HG02981 (cell line): ENCODE data around the gene DHDDS.
"Not testable (repeated sequence)": the region's sequence is repeated elsewhere in the genome, so short reads cannot be mapped to it uniquely, and the experiment has no call there.

ENCODE experiments used
- ATAC-seq: cut with Tn5 transposase; IDR thresholded peaks from one replicate; pipeline ENCODE4 v1.9.1; 2021; ENCODE audit warnings: mild to moderate bottlenecking, moderate library complexity; ENCODE audit not compliant: unreplicated experiment

The DHDDS gene, protein sequence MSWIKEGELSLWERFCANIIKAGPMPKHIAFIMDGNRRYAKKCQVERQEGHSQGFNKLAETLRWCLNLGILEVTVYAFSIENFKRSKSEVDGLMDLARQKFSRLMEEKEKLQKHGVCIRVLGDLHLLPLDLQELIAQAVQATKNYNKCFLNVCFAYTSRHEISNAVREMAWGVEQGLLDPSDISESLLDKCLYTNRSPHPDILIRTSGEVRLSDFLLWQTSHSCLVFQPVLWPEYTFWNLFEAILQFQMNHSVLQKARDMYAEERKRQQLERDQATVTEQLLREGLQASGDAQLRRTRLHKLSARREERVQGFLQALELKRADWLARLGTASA

DNA sequence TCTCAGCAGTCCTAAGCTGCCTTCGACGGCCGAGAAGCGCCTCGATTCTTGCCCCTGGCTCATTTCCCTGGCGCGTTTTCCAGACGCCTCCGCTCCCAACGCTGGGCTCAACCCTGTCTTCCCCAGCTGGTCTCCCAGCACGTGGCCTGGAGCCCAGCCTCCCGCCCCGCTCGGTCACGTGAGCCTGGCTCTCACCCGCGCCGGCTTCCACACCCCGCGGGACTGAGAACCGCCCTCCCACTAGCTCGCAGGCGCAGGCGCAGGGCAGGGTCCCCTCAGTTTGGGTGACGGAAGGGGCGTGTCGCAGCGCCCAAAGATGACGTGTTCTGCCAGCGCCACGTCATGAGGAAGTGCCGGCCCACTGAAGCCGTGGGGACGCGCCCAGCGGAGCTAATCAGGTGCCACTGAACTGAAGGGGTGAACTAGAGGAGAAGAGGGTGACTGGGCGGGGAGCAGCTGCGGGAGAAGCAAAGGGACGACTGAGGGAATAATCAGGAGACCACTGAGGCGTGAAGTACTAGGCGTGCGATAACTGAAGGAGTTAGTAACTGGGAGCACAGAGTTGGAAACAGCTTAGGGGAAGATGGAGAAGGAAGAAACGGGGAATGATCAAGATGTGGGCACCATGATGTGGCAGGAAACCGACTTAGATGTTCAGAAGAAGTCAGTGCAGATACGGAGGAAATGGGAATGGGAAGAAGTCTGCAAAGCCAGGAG, at the start of gene DHDDS:
DHDDS (plus strand) TSS at position 343 of the 717 bp plus-strand sequence. CDS start 625 bp downstream, outside the sequence.
- ATAC-seq: peak; percentile 96

DNA sequence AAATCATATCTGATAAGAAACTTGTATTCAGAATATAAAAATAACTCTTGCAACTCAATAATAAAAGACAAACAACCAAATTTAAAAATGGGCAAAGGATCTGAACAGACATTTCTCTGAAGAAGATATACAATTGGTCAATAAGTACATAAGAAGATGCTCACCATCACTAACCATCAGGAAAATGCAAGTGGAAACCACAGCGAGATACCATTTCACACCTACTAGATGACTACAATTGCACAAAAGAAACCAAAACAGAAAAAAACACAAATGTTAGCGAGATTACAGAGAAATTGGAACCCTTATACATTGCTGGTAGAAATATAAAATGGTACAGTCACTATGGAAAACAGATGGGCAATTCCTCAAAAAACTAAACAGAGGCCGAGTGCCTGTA, 48.0 kb upstream of the DHDDS start:
- no peak for ATAC-seq

DNA sequence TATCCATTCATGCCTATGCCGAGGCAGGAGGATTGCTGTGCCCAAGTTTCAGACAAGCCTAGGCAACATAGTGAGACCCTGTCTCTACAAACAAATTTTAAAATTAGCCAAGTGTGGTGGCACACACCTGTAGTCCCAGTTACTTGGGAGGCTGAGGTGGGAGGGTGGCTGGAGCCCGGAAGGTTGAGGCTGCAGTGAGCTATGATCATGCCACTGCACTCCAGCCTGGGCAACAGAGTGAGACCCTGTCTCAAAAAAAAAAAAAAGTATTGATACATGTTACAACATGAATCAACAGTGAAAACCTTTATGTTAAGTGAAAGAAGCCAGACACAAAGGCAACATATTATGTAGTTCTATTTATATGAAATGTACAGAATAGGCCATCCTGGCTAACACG, 47.1 kb upstream of the DHDDS start:
- ATAC-seq: not testable (repeated sequence)

DNA sequence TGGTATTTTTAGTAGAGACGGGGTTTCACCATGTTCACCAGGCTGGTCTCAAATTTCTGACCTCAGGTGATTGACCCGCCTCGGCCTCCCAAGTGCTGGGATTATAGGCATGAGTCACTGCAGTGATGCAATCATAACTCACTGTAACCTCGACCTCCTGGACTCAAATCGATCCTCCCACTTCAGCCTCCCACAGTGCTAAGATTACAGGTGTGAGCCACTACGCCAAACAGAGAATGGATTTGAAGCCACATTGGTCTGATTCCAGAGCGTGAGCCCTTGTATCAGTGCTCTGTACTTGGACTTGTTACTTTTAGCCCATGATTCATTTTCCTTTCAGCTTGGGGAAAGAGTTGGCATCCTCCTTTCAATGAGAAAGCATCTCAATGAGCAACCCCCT, 44.7 kb upstream of the DHDDS start:
- ATAC-seq: no peak

DNA sequence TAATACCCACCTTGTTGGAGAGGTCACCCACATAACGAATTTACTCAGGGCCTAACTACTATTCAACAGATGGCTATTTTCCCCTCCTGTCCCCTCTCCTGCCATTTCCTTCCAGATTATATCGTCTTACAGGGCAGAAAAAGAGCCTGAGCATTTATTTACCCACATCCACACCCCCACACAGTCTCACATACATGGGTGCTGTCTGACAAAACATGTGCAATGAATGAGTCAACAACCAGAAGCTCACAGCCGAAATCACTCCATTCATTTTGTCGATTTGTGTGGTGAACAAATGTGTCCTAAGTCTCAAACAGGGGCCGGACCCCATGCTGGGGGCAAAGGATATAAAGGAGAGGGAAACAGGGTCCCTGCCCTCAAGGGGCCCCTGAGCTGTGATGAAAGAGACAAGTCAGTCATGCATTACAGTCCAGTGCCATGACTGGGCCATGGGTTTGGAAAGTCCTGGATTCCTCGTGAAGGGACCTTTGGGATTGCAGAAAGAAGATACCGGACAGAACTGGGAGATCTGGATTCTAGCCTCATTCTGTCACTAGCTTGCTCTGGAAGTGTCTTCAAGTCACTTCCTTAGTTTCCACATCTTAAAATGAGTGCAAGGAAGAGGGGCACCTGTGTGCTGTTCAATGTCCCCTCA, 43.2 kb upstream of the DHDDS start:
- ATAC-seq: no peak

DNA sequence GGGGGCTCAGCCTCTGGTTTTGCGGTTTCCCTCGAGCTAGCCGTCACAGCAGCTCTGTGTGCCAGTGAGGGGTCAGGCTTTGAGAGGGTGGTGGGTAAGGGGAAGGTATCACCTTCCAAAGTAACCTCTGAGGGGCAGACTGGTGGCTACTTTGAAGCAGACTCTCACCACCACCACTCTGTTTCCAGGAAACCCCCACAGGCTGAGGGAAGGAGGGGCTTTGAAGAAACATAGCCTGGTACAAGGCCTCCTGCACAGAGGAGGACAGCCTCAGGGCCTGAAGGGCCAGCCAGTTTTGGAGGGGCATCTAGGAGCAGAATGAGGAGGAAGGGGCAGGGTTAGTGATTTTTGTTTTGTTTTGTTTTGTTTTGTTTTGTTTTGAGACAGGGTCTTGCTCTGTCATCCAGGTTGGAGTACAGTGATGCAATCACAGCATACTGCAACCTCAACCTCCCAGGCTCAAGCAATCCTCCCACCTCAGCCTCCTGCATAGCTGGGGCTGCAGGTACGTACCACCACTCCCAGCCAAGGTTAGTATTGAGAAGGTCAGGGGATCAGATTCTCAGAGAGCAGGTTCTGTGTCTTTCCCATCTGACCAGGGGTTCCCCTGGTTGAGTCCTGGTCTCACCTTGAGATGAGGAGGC, 42.4 kb upstream of the DHDDS start:
- no peak for ATAC-seq

DNA sequence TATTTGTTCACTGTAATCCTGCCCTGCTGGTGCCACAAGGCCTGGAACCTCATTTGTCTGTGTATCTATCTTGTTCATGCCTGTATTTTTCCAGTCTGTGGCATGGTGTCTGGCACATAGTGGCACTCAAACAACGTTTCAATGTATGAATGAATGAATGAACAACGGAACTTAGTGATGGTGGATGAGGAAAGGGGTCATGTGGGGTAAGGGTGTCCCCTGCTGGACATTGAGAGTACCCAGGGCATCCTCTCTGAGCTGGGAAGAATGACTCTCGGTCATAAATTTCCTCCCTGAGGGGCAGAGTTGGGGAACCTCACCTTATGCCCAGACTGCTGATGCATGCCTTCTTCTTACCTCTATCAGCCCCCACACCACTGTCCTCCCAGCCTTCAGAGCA, 40.7 kb upstream of the DHDDS start:
- no peak for ATAC-seq

DNA sequence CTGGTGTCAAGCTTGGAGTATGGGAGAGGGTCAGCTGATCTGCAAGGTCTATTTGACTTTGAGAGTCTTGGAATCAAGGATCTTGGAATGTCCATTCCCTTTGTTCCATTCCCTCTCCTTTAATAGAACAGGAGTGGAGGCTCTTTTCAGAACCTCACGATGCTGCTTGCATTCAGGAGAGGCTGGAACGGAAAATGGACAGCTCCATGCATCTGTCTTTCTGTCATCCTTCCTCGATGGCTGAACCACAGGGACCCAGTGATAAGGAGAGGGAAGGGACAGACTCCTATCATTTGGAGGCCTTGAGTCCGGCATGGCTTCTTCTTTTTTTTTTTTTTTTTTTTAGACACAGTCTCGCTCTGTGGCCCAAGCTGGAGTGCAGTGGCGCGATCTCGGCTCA, 36.4 kb upstream of the DHDDS start:
- ATAC-seq: no peak

DNA sequence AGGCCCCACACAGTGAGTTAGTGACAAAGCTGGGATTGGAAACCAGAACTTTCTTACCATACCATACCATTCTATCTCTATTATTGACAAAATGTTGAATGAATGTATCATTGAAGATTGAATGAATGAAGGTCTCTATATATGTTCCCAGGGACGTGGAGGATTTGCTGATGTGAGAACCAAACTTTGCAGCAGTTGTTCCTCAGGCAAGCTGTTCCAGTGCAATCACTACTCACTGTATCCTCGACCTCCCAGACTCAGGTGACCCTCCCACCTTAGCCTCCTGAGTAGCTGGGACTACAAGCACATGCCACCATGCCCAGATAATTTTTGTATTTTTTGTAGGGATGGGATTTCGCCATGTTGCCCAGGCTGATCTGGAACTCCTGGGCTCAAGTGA, 33.1 kb upstream of the DHDDS start:
- ATAC-seq: no peak

DNA sequence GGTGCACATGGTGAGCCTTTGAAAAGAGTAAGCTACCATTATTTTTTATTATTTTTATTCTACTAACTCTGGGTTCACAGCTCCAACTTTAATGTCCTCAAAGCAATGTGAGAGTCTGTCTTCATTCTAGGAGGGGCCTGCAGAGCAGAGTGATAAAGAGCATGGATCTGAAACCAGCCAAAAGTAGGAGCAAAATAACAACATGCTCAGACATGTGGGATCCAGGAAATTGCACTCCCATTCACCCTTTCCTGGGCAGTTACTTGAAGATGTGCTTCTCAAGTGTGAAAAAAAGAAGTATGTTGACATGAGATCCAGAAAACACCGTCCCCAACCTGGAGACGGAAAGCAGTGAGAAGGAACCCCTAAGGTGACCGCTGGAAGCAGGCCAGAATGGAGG, 30.2 kb upstream of the DHDDS start:
- no peak for ATAC-seq

DNA sequence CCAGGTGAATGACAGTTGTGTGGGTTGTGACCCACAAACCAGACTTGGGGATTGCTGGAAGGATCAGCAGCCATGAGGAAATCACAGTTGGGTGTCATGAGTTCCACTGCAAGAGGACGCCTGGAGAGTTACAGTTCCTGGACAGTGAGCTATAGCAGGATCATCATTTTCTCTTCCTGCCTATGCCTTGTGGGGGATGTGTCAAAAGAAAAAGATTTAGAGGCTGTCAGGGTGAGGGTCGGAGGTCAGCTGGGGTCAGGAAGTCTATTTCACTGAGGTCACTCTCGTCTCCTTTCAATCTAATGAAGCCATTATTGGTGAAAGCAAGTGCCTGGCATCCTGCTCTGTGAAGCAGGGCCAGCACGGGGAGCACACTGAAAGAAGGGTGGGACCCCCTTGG, 28.5 kb upstream of the DHDDS start:
- ATAC-seq: no peak

DNA sequence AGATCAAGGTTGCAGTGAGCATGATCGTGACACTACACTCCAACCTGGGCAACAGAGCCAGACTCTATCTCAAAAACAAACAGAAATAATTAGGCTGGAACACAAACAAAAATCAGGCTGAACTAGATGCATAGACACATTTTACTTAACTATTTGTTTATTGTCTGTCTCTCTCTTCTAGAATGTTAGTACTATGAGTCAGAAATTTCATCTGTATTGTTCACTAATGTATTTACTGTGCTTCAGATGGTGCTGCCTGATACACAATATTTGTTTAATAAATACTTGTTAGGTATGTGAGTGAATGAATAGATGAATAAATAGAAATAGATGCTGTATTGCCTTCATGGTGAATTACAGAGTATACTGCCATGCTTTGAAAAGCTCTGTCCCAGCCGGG, 27.5 kb upstream of the DHDDS start:
- ATAC-seq: no peak

DNA sequence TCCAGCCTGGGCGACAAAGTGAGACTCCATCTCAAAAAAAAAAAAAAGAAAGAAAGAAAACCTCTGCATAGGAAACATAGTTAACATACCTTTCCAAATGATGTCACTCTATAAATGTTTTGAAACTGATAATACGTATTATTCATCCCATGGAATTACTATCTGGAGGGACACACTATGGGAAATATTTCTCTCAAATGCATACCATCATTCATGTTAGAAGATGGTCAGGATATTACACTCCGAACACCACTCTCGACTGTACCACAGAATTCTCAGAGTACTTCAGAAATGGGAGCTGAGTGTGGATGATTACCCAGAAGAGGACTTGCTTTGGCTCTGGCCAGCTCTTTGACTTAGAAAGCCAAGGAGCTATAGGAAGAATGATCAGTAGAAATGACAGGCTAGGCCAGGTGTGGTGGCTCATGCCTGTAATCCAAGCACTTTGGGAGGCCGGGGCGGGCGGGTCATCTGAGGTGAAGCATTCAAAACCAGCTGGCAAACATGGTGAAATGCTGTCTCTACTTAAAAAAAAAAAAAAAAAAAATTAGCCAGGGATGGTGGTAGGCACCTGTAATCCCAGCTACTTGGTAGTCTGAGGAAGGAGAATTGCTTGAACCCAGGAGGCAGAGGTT, 26.7 kb upstream of the DHDDS start:
- ATAC-seq: no peak

DNA sequence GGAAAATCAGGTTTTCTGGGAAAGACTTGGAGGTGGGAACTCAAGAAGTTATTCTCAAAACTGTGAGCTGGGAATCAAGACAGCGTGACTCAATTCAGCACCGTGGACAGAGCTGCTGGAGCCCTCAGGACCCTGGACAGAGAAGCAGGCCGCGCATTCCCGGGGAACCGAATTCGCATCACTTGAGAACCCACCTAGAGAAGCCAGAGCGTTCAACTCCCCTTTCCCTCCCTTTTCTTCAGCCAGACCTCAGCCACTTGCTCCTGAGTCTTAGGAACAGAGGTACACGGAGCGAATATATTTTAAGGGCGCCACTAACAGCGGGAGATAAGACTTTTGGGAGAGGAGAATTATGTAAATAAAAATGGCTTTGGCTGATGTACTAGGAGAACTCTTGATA, 23.5 kb upstream of the DHDDS start:
- no peak for ATAC-seq

DNA sequence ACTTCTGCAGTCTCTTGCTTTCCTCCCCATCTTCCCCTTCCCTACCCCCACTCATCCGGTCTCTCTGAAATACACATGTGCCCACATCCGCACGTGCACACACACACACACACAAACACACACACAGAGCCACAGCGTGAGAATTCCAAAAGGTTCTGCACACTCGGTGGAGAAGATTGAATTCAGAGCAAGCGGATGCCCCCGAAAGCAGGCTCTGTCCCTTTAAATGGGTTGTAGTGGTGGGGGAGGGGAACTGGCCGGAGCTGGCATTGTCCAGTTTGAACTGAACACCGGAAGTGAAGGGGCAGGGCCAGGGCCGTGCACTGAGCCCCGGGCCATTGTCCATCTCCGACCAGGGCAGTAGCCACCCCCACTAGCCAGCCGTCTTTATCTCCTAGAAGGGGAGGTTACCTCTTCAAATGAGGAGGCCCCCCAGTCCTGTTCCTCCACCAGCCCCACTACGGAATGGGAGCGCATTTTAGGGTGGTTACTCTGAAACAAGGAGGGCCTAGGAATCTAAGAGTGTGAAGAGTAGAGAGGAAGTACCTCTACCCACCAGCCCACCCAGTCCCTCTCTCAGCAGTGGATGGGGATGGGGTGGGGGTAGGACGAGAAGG, 22.8 kb upstream of the DHDDS start:
- no peak for ATAC-seq

DNA sequence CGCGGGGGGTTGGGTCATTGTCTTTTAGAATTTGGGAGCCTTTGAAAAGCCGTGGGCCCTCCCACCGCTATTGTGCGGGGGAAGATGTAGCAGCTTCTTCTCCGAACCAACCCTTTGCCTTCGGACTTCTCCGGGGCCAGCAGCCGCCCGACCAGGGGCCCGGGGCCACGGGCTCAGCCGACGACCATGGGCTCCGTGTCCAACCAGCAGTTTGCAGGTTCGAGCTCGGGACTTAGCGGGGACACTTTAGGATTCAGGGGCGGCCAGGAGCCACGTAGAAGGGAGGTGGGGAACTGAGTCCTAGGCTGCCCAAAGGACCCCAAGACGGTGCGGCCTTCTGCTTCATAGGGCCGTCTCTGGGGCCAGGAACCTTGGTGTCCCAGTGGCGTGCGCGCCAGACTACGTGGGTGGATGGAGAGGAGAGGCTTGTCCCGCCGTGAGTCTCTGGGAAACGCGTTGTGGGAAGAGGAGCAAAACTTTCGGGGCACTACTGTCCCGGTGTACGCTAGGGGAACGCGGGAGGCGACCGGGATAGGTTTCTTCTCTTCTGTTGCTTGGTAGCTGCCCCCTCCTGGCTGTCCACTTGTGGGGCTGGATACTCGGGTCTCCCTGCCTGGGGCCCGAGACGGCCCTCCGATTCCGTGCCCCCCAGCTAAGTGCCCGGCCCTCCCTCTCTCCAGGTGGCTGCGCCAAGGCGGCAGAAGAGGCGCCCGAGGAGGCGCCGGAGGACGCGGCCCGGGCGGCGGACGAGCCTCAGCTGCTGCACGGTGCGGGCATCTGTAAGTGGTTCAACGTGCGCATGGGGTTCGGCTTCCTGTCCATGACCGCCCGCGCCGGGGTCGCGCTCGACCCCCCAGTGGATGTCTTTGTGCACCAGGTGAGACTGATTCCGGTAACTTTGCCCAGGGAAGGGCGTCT, 21.2 kb upstream of the DHDDS start, which contains the start of gene LIN28A:
LIN28A (plus strand) TSS at position 112 of the 918 bp plus-strand sequence; CDS start at position 187, 75 bp downstream.
- ATAC-seq: no peak

DNA sequence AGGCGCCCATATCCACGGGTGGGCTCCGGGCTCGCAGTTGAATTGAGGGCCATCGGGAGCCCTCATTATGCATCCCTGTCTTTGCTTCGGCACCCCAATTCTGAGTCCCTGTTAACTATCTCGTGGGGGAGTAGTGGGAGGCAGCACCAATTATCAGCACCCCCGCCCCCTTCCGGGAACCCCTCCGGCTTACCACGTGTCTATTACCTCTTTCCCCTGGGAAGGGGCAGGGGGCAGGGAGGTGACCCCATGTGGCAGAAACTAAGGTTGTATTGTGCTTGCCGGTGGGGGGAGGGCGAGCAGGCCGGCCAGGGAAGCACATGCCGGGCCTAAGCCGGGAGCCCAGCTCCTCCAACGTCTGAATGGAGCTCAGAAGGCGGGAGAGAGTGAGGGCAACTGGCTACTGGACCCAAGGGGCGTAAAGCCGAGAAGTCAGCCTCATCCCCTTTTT, 20.5 kb upstream of the DHDDS start:
- no peak for ATAC-seq

DNA sequence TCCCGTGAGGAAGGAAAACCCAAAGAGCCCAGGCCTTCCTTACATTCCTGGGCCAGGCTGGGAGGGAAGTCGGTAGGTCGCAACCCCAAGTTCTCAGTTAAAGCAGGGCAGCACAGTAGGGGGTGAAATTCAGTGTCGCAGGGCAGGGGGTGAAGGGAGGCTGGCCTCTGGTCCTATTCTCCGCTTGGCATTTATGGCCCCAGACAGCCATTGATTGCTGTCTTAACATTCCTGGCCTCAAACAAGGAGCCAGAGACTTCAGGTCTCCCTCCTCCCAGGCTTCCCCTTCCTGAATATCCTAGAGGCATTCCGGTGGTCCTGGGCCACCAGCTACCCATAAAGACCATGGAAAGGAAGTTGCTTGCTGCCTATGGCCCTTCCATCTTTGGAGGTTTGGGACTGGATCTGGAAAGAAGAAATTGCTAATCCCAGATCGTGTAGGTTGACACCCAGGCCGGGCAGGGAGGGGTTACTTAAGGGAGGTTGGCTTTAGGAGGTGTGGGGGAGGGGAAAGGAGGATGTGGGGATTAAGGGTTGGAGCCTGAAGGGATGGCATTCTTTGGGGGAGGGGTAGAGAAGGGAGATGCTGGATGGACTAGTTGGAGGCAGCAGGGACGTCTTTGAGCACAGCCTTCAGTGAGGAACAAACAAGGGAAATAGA, 19.8 kb upstream of the DHDDS start:
- ATAC-seq: no peak

DNA sequence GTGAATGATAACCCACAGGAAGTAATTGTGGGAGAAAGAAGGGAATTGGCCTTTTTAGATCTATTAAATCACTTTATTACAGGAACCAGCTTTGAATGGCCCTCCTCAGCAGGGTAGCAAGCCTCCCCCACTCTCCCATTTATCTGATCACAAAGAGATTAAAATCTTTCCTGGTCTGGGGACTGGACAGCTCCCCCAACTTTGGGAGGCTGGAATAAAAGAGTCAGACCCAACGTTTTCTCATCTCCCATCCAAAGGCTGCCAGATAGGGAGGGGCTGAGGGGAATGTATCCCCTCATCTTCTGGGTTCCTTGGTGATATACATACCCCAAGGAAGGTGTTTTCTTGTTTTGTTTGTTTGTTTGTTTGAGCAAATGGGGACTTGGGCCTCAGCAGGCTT, 19.1 kb upstream of the DHDDS start:
- ATAC-seq: no peak
